WTC11 (cell line): ENCODE measurements around the gene RBFOX2. TPM values are rescaled to one million over a fixed set of nuclear protein-coding genes. Genes with fewer than 3 reads are reported as not detected.
A peak's percentile ranks its signal among the peaks of the same experiment; 100 is the strongest.

Experiments
- ATAC-seq: fragments of 200-7000 bp; cut with Tn5 transposase; 2 replicates; pipeline ENCODE4 v1.10.0; 2021; ENCODE audit warnings: mild to moderate bottlenecking, moderate library complexity
- CTCF ChIA-PET: fragments of 300-600 bp; sonication (Branson Sonifier 250); formaldehyde crosslinking; loops from one replicate; lab custom pipeline; 2021; ENCODE audit warnings: antibody characterized with exemption; lab: Charles Lee
- POLR2A ChIA-PET: fragments of 350-600 bp; sonication (Branson Sonifier 250); formaldehyde crosslinking; loops from one replicate; lab custom pipeline; 2021; ENCODE audit warnings: antibody characterized with exemption; lab: Charles Lee
- DNase-seq: peaks from one replicate; pipeline ENCODE4 v3.0.0; 2021; ENCODE audit warnings: low spot score
- H3K27ac Mint-ChIP-seq: 2 replicates; pipeline ENCODE4 v1.8.0; 2021; ENCODE audit warnings: mixed read lengths
- H3K27me3 Mint-ChIP-seq: 2 replicates; pipeline ENCODE4 v1.8.0; 2021; ENCODE audit warnings: low read depth, mild to moderate bottlenecking, moderate library complexity, mixed read lengths
- H3K36me3 Mint-ChIP-seq: 2 replicates; pipeline ENCODE4 v1.8.0; 2021; ENCODE audit warnings: mixed read lengths
- H3K4me1 Mint-ChIP-seq: 2 replicates; pipeline ENCODE4 v1.8.0; 2022; ENCODE audit warnings: mixed read lengths
- H3K4me3 Mint-ChIP-seq: 2 replicates; pipeline ENCODE4 v1.8.0; 2021; ENCODE audit warnings: mild to moderate bottlenecking, moderate library complexity, mixed read lengths
- H3K9me3 Mint-ChIP-seq: 2 replicates; pipeline ENCODE4 v1.8.0; 2021; ENCODE audit warnings: mixed read lengths
- CREM ChIP-seq: sonication (generic); formaldehyde crosslinking; IDR thresholded peaks from 2 replicates; pipeline ENCODE4 v1.8.1; 2022; ENCODE audit warnings: mild to moderate bottlenecking, missing genetic modification reagents, moderate library complexity
- ELF4 ChIP-seq: sonication (generic); formaldehyde crosslinking; IDR thresholded peaks from 2 replicates; pipeline ENCODE4 v1.8.1; 2022; ENCODE audit warnings: low read depth, mild to moderate bottlenecking, moderate library complexity, missing genetic modification reagents
- EMX1 ChIP-seq: fragments of 250-450 bp; sonication (Bioruptor Pico); IDR thresholded peaks from 2 replicates; pipeline ENCODE4 v1.8.0; 2021; ENCODE audit warnings: mild to moderate bottlenecking
- ESRRA ChIP-seq: sonication (generic); formaldehyde crosslinking; IDR thresholded peaks from 2 replicates; pipeline ENCODE4 v1.8.1; 2022; ENCODE audit warnings: mild to moderate bottlenecking, missing genetic modification reagents, borderline replicate concordance
- ETV6 ChIP-seq: sonication (generic); formaldehyde crosslinking; IDR thresholded peaks from 2 replicates; pipeline ENCODE4 v1.8.1; 2022; ENCODE audit warnings: mild to moderate bottlenecking, missing genetic modification reagents
- GTF2I ChIP-seq: fragments of 250-450 bp; sonication (Bioruptor Pico); conservative IDR thresholded peaks from 2 replicates; pipeline ENCODE4 v1.4.0; 2021; ENCODE audit warnings: mild to moderate bottlenecking
- JAZF1 ChIP-seq: fragments of 250-450 bp; sonication (Bioruptor Pico); IDR thresholded peaks from 2 replicates; pipeline ENCODE4 v1.9.0; 2021; ENCODE audit warnings: moderate library complexity, mild to moderate bottlenecking, inconsistent platforms
- MXD4 ChIP-seq: fragments of 250-450 bp; sonication (Bioruptor Pico); IDR thresholded peaks from 2 replicates; pipeline ENCODE4 v1.8.0; 2021; ENCODE audit warnings: mild to moderate bottlenecking, moderate library complexity, borderline replicate concordance
- NFATC4 ChIP-seq: fragments of 250-450 bp; sonication (Bioruptor Pico); IDR thresholded peaks from 2 replicates; pipeline ENCODE4 v1.9.0; 2021; ENCODE audit warnings: mild to moderate bottlenecking
- NR2C2 ChIP-seq: sonication (generic); formaldehyde crosslinking; IDR thresholded peaks from 2 replicates; pipeline ENCODE4 v1.8.0; 2022; ENCODE audit warnings: mild to moderate bottlenecking, missing genetic modification reagents
- RELA ChIP-seq: sonication (generic); formaldehyde crosslinking; IDR thresholded peaks from 2 replicates; pipeline ENCODE4 v1.8.1; 2022; ENCODE audit warnings: missing genetic modification reagents, mild to moderate bottlenecking, borderline replicate concordance
- RORB ChIP-seq: fragments of 250-450 bp; sonication (Bioruptor Pico); IDR thresholded peaks from 2 replicates; pipeline ENCODE4 v1.9.0; 2021; ENCODE audit warnings: mild to moderate bottlenecking
- SMAD3 ChIP-seq: sonication (generic); formaldehyde crosslinking; IDR thresholded peaks from 2 replicates; pipeline ENCODE4 v1.8.0; 2022; ENCODE audit warnings: missing genetic modification reagents, mild to moderate bottlenecking, borderline replicate concordance
- TEAD4 ChIP-seq: sonication (generic); formaldehyde crosslinking; IDR thresholded peaks from 2 replicates; pipeline ENCODE4 v1.8.0; 2022; ENCODE audit warnings: mild to moderate bottlenecking, missing genetic modification reagents
- ZBTB21 ChIP-seq: sonication (generic); formaldehyde crosslinking; IDR thresholded peaks from 2 replicates; pipeline ENCODE4 v1.8.1; 2023; ENCODE audit warnings: mild to moderate bottlenecking, missing genetic modification reagents, borderline replicate concordance
- ZMAT4 ChIP-seq: fragments of 250-450 bp; sonication (Bioruptor Pico); IDR thresholded peaks from 2 replicates; pipeline ENCODE4 v1.9.0; 2021; ENCODE audit warnings: mild to moderate bottlenecking
- ZNF317 ChIP-seq: sonication (generic); formaldehyde crosslinking; IDR thresholded peaks from 2 replicates; pipeline ENCODE4 v1.8.1; 2023; ENCODE audit warnings: low read depth, mild to moderate bottlenecking, moderate library complexity, missing genetic modification reagents, borderline replicate concordance
- ZNF423 ChIP-seq: fragments of 250-450 bp; sonication (Bioruptor Pico); IDR thresholded peaks from 2 replicates; pipeline ENCODE4 v2.1.2; 2022; ENCODE audit warnings: mild to moderate bottlenecking, moderate library complexity
- total RNA-seq: library from RNA; stranded (reverse); gene quantifications from 3 replicates; pipeline ENCODE4 v1.2.3, GENCODE V29; 2021
- TF ChIP-seq, protein P1 (sequence below): sonication (generic); formaldehyde crosslinking; IDR thresholded peaks from 2 replicates; pipeline ENCODE4 v1.8.1; 2023; ENCODE audit warnings: mild to moderate bottlenecking, missing genetic modification reagents, borderline replicate concordance
- TF ChIP-seq, protein P2 (sequence below): sonication (generic); formaldehyde crosslinking; IDR thresholded peaks from 2 replicates; pipeline ENCODE4 v1.8.0; 2022; ENCODE audit warnings: mild to moderate bottlenecking, missing genetic modification reagents
- TF ChIP-seq, protein P3 (sequence below): fragments of 250-450 bp; sonication (Bioruptor Pico); IDR thresholded peaks from 2 replicates; pipeline ENCODE4 v2.1.2; 2022; ENCODE audit warnings: mild to moderate bottlenecking, moderate library complexity
- TF ChIP-seq, protein P4 (sequence below): fragments of 250-450 bp; sonication (Bioruptor Pico); conservative IDR thresholded peaks from 2 replicates; pipeline ENCODE4 v1.9.0; 2021; ENCODE audit warnings: mild to moderate bottlenecking
- TF ChIP-seq, protein P5 (sequence below): sonication (generic); formaldehyde crosslinking; IDR thresholded peaks from 2 replicates; pipeline ENCODE4 v1.8.1; 2022; ENCODE audit warnings: missing genetic modification reagents, borderline replicate concordance

Gene RBFOX2
- total RNA-seq, 1 experiment from 2014 or later, result 107 TPM

DNA sequence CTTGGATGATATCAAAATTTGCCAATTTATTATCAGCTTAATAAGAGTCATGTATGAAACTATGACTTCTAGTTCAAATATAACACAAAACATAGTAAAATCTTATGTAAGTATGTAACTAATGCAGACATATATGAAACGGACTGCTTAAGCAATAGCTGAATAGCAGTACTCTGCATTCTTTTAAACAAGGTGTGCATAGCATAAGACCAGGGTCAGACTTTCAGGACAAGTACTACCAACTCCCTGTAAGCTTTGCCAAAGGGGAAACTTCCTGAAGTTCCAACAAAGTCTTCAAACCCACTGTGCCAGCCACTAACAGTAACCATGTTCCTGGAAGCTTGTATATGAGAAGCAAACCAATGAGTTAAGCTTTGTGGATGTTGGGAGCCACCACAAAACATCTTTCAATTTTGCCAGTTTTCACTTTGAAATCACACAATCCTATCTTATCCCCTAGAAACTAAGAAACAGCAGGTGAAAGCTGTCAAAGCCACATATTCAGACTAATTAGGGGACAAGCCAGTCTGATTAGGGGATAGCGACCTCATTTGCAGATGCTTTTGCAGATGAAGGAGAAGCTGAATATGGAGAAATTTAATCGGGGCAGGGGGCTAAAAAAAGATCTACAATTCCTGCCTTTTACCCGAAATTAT is 13.3 kb downstream of the RBFOX2 start:
- Mint-ChIP-seq H3K36me3 (peaks cover under 1% of the 10 kb centered on the region; the same call in 1 of the 2 replicates), H3K9me3 (no peaks in the 10 kb centered on the region), H3K4me3 (no peak overlapping the region), H3K4me1 (peaks cover 72% of the 10 kb centered on the region), H3K27me3 (no peaks in the 10 kb centered on the region), H3K27ac (0 out of 2 replicates have a peak overlapping the region, but pooled peaks have one; percentile 27)
- POLR2A ChIA-PET, result no interaction called here
- ATAC-seq (no peak), DNase-seq (no peak)
- no peak for TF ChIP-seq MXD4
- TF ChIP-seq, protein P1, sequence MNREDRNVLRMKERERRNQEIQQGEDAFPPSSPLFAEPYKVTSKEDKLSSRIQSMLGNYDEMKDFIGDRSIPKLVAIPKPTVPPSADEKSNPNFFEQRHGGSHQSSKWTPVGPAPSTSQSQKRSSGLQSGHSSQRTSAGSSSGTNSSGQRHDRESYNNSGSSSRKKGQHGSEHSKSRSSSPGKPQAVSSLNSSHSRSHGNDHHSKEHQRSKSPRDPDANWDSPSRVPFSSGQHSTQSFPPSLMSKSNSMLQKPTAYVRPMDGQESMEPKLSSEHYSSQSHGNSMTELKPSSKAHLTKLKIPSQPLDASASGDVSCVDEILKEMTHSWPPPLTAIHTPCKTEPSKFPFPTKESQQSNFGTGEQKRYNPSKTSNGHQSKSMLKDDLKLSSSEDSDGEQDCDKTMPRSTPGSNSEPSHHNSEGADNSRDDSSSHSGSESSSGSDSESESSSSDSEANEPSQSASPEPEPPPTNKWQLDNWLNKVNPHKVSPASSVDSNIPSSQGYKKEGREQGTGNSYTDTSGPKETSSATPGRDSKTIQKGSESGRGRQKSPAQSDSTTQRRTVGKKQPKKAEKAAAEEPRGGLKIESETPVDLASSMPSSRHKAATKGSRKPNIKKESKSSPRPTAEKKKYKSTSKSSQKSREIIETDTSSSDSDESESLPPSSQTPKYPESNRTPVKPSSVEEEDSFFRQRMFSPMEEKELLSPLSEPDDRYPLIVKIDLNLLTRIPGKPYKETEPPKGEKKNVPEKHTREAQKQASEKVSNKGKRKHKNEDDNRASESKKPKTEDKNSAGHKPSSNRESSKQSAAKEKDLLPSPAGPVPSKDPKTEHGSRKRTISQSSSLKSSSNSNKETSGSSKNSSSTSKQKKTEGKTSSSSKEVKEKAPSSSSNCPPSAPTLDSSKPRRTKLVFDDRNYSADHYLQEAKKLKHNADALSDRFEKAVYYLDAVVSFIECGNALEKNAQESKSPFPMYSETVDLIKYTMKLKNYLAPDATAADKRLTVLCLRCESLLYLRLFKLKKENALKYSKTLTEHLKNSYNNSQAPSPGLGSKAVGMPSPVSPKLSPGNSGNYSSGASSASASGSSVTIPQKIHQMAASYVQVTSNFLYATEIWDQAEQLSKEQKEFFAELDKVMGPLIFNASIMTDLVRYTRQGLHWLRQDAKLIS (CRISPR knock-in tag), result no peak
- CTCF ChIA-PET, result interaction anchor here (1.1 to 2.1 kb wide), 4 partner anchors 14 to 84 kb away, joined by 4 to 22 read pairs (median 7); partner anchors contain the start of gene RBFOX2

GRCh38 chr22:36014546-36015074 is 14.0 kb downstream of the RBFOX2 start:
- Mint-ChIP-seq H3K4me1 (peaks cover 76% of the 10 kb centered on the region), H3K4me3 (no peak overlapping the region), H3K27ac (no peak overlapping the region), H3K36me3 (no peaks in the 10 kb centered on the region), H3K9me3 (no peaks in the 10 kb centered on the region), H3K27me3 (no peaks in the 10 kb centered on the region)
- TF ChIP-seq SMAD3 (CRISPR knock-in tag) (no peak), TEAD4 (CRISPR knock-in tag) (no peak), ZNF423 (CRISPR knock-in tag) (no peak), RORB (CRISPR knock-in tag) (no peak), ELF4 (no peak), NFATC4 (CRISPR knock-in tag) (no peak), ZNF317 (CRISPR knock-in tag) (no peak), ETV6 (CRISPR knock-in tag) (no peak), ZMAT4 (CRISPR knock-in tag) (no peak), ZBTB21 (CRISPR knock-in tag) (no peak), GTF2I (CRISPR knock-in tag) (no peak)
- TF ChIP-seq, protein P2, sequence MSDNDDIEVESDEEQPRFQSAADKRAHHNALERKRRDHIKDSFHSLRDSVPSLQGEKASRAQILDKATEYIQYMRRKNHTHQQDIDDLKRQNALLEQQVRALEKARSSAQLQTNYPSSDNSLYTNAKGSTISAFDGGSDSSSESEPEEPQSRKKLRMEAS (CRISPR knock-in tag), result no peak
- TF ChIP-seq, protein P3, sequence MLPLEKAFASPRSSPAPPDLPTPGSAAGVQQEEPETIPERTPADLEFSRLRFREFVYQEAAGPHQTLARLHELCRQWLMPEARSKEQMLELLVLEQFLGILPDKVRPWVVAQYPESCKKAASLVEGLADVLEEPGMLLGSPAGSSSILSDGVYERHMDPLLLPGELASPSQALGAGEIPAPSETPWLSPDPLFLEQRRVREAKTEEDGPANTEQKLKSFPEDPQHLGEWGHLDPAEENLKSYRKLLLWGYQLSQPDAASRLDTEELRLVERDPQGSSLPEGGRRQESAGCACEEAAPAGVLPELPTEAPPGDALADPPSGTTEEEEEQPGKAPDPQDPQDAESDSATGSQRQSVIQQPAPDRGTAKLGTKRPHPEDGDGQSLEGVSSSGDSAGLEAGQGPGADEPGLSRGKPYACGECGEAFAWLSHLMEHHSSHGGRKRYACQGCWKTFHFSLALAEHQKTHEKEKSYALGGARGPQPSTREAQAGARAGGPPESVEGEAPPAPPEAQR (CRISPR knock-in tag), result no peak
- POLR2A ChIA-PET, result interaction anchor here (0.7 kb wide), 1 partner anchor 31 kb away, joined by 4 read pairs; no protein-coding TSS in a partner anchor
- ATAC-seq (no peak), DNase-seq (no peak)
- CTCF ChIA-PET, result interaction anchor here (1.5 to 2.1 kb wide), 3 partner anchors 40 to 84 kb away, joined by 4 to 22 read pairs (median 5); no protein-coding TSS in a partner anchor

GRCh38 chr22:36012332-36012731 is 16.3 kb downstream of the RBFOX2 start:
- peaks cover 75% of the 10 kb centered on the region for H3K4me1 Mint-ChIP-seq
- H3K27ac Mint-ChIP-seq, result no peak overlapping the region
- H3K4me3 Mint-ChIP-seq, result no peak overlapping the region
- POLR2A ChIA-PET, result interaction anchor here (0.5 kb wide), 1 partner anchor 65 kb away, joined by 3 read pairs; no protein-coding TSS in a partner anchor
- DNase-seq, result no peak
- TF ChIP-seq ESRRA, result no peak
- TF ChIP-seq CREM (CRISPR knock-in tag), result no peak
- TF ChIP-seq, protein P4, sequence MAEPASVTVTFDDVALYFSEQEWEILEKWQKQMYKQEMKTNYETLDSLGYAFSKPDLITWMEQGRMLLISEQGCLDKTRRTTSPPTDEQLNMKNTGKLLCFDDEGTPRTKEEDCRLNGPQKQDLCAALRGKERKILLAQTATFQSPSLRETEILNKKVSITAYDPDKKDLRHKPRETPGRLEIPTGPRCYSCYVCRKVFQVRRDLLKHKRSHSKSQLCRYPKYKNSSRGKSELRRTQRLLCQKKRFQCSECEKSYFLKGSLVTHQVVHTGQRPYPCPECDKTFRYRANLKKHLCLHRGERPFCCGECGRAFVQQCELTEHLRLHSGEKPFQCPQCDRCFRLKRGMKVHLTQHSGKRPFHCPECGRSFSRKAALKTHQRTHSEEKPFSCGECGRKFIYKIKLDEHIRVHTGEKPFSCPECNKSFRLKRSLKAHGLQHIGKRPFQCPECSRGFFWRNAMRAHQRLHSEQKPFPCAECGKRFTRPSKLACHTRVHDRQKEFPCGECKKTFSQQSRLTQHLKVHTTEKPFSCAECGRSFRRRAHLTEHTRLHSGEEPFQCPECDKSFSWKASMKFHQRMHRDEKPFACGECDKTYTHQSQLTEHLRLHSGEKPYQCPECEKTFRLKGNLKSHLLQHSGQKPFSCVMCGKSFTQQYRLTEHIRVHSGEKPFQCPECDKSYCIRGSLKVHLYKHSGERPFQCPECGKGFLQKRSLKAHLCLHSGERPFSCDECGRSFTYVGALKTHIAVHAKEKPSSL, result no peak
- TF ChIP-seq RELA (CRISPR knock-in tag), result no peak
- TF ChIP-seq JAZF1 (CRISPR knock-in tag), result no peak
- TF ChIP-seq EMX1 (CRISPR knock-in tag), result no peak
- TF ChIP-seq, protein P5, sequence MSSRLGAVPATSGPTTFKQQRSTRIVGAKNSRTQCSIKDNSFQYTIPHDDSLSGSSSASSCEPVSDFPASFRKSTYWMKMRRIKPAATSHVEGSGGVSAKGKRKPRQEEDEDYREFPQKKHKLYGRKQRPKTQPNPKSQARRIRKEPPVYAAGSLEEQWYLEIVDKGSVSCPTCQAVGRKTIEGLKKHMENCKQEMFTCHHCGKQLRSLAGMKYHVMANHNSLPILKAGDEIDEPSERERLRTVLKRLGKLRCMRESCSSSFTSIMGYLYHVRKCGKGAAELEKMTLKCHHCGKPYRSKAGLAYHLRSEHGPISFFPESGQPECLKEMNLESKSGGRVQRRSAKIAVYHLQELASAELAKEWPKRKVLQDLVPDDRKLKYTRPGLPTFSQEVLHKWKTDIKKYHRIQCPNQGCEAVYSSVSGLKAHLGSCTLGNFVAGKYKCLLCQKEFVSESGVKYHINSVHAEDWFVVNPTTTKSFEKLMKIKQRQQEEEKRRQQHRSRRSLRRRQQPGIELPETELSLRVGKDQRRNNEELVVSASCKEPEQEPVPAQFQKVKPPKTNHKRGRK (CRISPR knock-in tag), result no peak
- TF ChIP-seq NR2C2 (CRISPR knock-in tag), result no peak
- TF ChIP-seq, all 79 proteins: peak for 0
- CTCF ChIA-PET, result interaction anchor here (3.0 kb wide), 1 partner anchor 54 kb away, joined by 16 read pairs; no protein-coding TSS in a partner anchor
- no peak for ATAC-seq
- no peaks in the 10 kb centered on the region for H3K36me3 Mint-ChIP-seq
- H3K27me3 Mint-ChIP-seq, result no peaks in the 10 kb centered on the region
- no peaks in the 10 kb centered on the region for H3K9me3 Mint-ChIP-seq
